Hepatic stellate cell (primary cell): ENCODE measurements around the gene PINLYP.

Source experiments
- DNase-seq: peaks from one replicate; pipeline ENCODE4 v3.0.0; 2011; ENCODE audit warnings: low spot score

PINLYP gene

GRCh38 chr19:43606569-43607229 lies 31.1 kb downstream of the PINLYP start:
- DNase-seq: no peak

- no peak for DNase-seq
Observed at GRCh38 chr19:43607238-43608205, 31.9 kb downstream of the PINLYP start.

- DNase-seq: no peak
Observed at GRCh38 chr19:43609872-43610271, 34.3 kb downstream of the PINLYP start.

GRCh38 chr19:43610493-43610892 lies 34.9 kb downstream of the PINLYP start:
- DNase-seq: no peak

- no peak for DNase-seq
Observed at GRCh38 chr19:43611788-43612187, 36.2 kb downstream of the PINLYP start, which contains the start of gene SRRM5. Gene SRRM5, plus strand, starts transcription at chr19:43612088. Its CDS starts 34 bp downstream, at chr19:43612122.

GRCh38 chr19:43612374-43612773 lies 36.8 kb downstream of the PINLYP start:
- DNase-seq: no peak

DNA sequence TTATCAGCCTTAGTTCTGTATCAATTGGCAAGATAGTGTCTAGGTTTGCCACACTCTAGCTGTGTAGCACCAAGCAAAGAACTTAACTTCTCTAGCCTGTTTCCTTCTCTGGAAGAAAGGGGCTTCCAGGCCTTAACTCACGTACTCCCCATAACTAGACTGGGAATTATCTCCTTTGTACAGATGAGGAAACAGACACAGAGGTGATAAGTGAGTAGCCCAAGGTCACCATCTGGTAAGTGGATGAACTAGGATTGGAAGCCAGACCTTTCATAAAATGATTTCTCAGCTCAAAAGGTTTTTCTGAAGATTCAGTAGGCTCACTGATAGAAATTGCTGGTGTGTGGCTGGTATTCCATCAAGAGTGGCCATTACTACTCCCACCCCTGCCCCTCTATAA lies 40.7 kb downstream of the PINLYP start:
- no peak for DNase-seq

GRCh38 chr19:43616954-43617353 lies 41.4 kb downstream of the PINLYP start:
- no peak for DNase-seq

DNA sequence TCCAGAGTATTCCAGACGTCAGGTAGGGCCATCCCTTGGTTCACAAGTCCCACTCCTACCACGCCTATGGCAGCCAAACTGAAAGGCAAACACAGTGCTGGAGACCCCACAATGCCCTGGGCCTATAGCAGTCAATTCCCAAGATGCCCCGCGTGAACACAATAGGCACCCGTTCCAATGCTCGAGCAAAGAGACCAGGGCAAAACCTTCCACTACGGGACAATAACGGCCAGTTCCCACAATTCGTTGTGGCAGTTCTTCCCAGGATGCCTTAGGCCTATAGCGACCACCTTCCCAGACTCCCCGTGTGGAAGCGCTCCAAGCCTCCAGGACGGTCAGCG lies 43.3 kb downstream of the PINLYP start:
- DNase-seq: no peak

DNA sequence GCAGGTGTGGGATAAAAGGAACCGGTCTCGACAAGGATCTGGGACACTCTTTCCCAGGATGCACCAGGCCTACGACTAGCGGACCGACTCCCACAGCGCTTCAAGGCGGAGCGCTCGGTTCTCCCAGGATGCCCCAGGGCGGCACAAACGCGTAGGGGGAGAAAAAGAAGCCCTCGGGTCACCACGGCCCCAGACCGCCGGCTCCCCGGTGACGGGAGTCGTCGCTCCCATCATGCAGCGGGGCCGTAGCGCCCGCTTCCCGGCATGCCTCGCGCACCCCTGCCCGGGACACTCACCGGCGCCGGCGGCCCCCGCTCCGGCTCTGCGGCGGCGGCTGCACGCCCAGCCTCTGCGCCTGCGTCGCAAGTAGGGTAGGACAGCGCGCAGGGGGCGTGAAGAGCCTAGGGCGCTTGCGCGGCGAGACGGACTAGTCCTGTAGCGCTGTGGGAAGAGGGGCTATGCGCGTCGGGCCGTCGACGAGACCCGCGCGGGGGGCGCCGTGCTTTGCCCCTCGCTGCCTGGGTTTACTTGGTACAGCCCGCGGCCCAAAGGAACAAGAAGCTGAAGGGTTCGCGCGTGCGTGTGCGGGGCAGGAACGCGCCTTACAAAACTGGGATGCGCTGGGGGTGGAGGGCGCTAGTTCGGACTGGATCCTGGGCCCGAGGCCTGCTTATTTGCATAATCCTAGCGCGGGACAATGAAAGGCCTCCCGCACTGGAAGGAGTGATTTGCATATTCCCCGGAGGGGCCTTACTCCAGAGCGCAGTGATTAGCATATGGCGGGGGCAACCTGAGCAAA lies 43.9 kb downstream of the PINLYP start, which contains the start of gene ZNF428:
TSS of gene ZNF428 (minus strand) at position 368 of the 799 bp plus-strand sequence. CDS start 5,325 bp downstream, outside the sequence.
- DNase-seq: peak; percentile 97

GRCh38 chr19:43620061-43621001 lies 44.7 kb downstream of the PINLYP start:
- no peak for DNase-seq

- no peak for DNase-seq
Observed at GRCh38 chr19:43622070-43622469, 46.5 kb downstream of the PINLYP start.

DNA sequence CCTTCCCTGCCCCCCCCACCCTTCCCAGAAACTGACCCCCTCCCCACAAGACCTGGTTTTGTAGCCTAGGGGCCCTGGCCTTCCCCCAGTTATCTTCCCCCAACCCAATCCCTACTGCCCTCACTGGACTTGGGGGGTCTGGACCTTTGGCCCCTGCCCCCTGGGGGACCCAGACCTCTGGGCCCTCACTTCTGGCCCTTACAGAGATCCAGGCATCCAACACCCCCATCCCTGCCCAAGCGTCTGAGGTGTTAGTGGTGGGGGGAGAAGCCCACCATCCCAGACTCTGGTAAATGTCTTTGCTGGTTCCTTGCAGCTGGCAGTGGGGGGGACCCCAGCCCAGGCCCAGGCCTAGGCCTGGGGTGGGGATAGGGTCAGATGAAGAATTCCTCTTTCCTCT lies 47.4 kb downstream of the PINLYP start:
- no peak for DNase-seq

DNA sequence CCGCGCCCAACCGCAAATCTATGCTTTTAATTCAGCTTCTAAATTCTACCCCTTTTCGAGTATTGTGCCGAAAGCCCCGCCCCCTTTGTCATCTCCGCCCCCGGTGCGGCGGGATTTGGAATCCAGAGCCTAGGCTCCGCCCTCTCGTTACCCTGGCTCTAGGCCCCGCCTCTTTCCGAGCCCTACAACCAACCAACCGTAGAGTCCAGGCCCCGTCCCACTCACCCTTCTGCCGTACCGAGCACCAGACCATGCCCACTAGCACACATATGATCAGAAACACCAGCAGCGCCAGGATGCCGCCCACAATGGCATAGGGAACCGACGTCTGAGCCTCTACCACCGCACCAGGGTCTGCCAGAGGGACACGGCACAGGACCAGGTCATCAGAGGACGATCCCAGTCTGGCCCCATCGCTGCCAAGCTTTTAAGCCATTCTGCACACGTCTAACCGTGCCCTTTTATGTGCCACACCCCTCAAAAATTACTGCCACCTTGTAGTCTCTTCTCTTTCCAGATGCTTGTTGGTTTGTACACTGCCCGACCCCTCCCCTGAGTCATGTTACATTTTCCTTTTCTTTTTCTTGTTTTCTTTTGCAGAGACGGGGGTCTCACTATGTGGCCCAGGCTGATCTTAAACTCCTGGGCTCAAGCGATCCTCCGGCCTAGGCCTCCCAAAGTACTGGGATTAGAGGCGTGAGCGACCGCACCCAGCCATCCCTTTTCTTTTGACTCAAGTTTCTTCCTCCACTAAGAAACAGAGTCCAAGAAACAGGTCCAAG lies 48.5 kb downstream of the PINLYP start:
- no peak for DNase-seq

DNA sequence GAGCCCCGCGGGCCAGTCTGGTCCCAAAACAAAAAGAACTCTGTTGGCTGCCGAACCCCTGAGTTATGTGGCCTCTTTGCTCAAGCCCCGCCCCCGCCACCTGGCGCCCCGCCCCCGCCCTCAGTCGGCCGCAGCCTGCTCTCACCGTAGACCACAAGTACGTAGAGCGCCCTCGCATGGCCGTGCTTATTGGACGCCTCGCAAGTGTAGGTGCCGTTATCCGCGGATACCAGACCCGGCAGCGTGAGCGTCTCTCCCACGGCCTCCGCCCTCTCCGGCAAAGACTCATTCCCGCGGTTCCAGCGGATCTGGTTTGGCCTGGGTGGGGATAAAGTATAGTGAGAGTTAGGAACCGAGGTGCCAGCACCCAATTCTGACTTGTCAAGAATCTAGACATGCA lies 49.3 kb downstream of the PINLYP start:
- no peak for DNase-seq

DNA sequence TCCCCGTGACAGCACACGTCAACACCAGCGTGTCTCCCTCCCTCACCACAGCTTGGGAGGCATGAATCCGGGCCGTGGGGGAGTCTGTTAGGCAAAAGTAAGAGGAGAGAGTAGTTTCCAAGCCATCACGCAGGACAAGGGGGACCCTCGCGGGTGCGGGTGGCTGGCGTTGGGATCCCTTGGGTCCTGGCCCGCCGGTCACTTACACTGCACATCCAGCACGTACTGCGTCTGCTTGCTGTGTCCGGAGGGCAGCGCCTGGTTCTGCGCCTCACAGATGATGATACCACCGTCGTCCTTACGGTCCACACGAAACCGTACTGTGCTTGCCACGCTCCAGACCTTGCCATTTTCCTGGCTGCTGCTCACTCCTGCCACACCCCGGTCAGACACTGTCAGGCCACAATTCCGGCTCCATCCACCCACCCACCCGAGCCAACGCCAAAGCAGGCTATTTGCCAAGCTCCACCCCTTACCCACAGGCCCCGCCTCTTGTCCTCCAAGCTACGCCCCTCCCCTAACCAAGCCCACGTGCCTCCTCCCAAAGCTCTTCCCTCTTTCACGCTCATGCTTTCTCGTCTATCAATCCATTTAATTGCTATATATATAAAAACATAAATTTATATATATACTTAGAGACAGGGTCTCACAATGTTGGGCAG lies 50.4 kb downstream of the PINLYP start:
- peak; percentile 59 for DNase-seq

DNA sequence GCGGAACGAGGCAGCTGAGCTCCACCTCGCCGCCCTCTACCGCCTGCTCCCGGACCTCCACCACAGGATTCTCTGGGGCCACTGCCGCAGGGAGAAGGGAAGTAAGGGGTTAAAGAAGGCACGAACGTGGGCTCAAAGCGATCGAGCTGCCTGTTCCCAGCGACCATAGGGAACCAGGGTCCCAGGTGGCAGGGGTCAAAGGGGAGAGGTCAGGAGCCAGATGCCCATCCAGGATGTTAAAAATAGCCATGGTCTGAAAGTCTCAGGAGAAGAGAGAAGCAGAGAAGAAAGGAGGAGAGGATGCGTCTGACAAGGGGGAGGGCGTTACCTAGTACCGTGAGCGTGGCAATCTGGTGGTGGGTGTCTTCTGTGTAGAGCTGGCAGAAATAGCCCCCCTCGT lies 51.2 kb downstream of the PINLYP start:
- no peak for DNase-seq

DNA sequence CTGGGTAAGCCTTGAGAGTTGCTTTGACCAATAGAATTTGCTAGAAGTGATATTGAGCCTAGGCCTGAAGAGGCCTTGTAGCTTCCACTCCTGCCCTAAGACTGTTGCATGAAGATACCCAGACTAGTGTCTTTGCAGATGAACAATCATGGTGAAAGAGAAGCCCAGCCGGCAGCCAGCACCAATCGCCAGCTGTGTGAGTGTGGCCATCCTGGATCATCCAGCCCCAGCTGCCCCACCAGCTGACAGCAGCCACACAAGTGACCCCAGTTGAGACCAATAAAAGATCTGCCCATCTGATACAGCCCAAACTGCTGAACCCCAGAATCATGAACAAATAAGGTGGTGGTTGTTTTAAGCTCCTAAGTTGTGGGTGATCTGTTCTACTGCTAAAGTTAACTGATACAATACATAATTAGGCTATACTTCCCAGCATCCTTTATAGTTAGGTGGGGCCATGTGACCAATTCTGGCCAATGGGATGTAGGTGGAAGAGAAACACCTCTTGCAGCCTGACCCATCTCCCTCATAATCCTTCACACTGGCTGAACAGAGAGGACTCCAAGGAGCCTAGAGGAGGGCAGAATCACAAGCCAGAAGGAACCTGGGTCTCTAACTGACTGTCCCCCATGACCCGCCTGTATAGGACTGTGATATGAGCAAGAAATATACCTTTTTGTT lies 53.2 kb downstream of the PINLYP start:
- no peak for DNase-seq

DNA sequence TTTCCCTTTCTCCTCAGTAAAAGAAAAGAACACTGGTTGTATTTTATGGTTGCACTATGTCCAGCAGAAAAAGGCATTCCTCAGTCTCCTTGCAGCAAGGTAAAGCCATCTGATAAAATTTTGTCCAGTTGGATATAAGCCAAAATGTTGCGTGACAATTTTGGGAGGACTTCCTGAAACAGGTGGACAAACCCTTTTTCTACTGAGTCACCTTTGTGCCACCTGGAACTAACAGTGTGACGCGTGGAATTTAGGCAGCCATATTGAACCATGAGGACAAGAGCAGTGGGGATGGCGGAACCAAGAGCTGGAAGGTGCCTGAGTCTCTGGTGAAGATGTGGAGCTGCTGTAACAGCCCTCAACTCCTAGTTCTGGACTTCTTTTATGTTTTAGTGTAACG lies 55.9 kb downstream of the PINLYP start:
- DNase-seq: no peak
